Cerebellar cortex (tissue), 1 donor: ENCODE results near the gene CDK5RAP2.

ENCODE experiments used
- DNase-seq: peaks from one replicate; pipeline ENCODE4 v3.0.0-alpha.2; 2015; ENCODE audit warnings: low spot score

Gene CDK5RAP2

GRCh38 chr9:120399940-120400339 is 180.0 kb downstream of the CDK5RAP2 start:
- no peak for DNase-seq

- no peak for DNase-seq
These were observed 181.7 kb downstream of the CDK5RAP2 start for GRCh38 chr9:120398286-120398685.

- no peak for DNase-seq
These were observed 182.5 kb downstream of the CDK5RAP2 start for GRCh38 chr9:120397453-120397852.

GRCh38 chr9:120396931-120397330 is 183.0 kb downstream of the CDK5RAP2 start:
- no peak for DNase-seq

- DNase-seq: no peak
These were observed 183.5 kb downstream of the CDK5RAP2 start for GRCh38 chr9:120396418-120396817.

GRCh38 chr9:120395376-120395775 is 184.6 kb downstream of the CDK5RAP2 start:
- DNase-seq: no peak

- DNase-seq: no peak
These were observed 185.8 kb downstream of the CDK5RAP2 start for GRCh38 chr9:120394058-120394669.

- DNase-seq: no peak
These were observed 186.4 kb downstream of the CDK5RAP2 start for GRCh38 chr9:120393386-120394057.

- DNase-seq: no peak
These were observed 187.3 kb downstream of the CDK5RAP2 start for GRCh38 chr9:120392711-120393110.

- DNase-seq: no peak
These were observed 187.7 kb downstream of the CDK5RAP2 start for GRCh38 chr9:120392245-120392644.

GRCh38 chr9:120391691-120392090 is 188.3 kb downstream of the CDK5RAP2 start:
- no peak for DNase-seq

GRCh38 chr9:120390637-120391190 is 189.3 kb downstream of the CDK5RAP2 start:
- no peak for DNase-seq

GRCh38 chr9:120389867-120390266 is 190.1 kb downstream of the CDK5RAP2 start:
- no peak for DNase-seq

GRCh38 chr9:120389300-120389699 is 190.7 kb downstream of the CDK5RAP2 start:
- DNase-seq: no peak

- DNase-seq: no peak
These were observed 191.7 kb downstream of the CDK5RAP2 start for GRCh38 chr9:120388003-120388855.

- DNase-seq: no peak
These were observed 192.5 kb downstream of the CDK5RAP2 start for GRCh38 chr9:120387257-120388002.

- no peak for DNase-seq
These were observed 193.4 kb downstream of the CDK5RAP2 start for GRCh38 chr9:120386390-120387131.

GRCh38 chr9:120385606-120386389 is 194.2 kb downstream of the CDK5RAP2 start:
- DNase-seq: no peak

GRCh38 chr9:120384925-120385272 is 195.1 kb downstream of the CDK5RAP2 start:
- no peak for DNase-seq
